AG04449 (cell line): ENCODE data around the gene ADGRV1.

Experiments used
- CTCF ChIA-PET: fragments of 350-600 bp; formaldehyde crosslinking; extraction: SDS; loops from one replicate; lab custom pipeline; 2021; ENCODE audit warnings: antibody characterized with exemption; lab: Yijun Ruan, JAX
- POLR2A ChIA-PET: fragments of 400-600, 350-600 bp; formaldehyde crosslinking; extraction: SDS; loops from one replicate; lab custom pipeline; 2020; ENCODE audit warnings: antibody characterized with exemption, inconsistent platforms; lab: Yijun Ruan, JAX
- DNase-seq: peaks from one replicate; pipeline ENCODE4 v3.0.0-alpha.2; 2010; ENCODE audit warnings: low read depth, low spot score
- H3K4me3 ChIP-seq: 2 replicates; pipeline ENCODE4 v1.5.1; 2011; ENCODE audit warnings: low read depth, mild to moderate bottlenecking, control low read depth, low read length
- TF ChIP-seq, protein P1 (sequence below): IDR thresholded peaks from one replicate; pipeline ENCODE4 v1.5.1; 2011; ENCODE audit warnings: mild to moderate bottlenecking, moderate library complexity, low read length, control low read depth, inconsistent platforms; ENCODE audit not compliant: insufficient read depth; ENCODE audit errors: missing control alignments

The ADGRV1 gene

GRCh38 chr5:90601468-90601867 is 42.9 kb downstream of the ADGRV1 start:
- ChIA-PET POLR2A (no interaction called here), CTCF (interaction anchor here (5.4 kb wide), 1 partner anchor 163 kb away, joined by 45 read pairs; no protein-coding TSS in a partner anchor)
- DNase-seq = no peak
- no peak overlapping the region for H3K4me3 ChIP-seq
- TF ChIP-seq, protein P1, sequence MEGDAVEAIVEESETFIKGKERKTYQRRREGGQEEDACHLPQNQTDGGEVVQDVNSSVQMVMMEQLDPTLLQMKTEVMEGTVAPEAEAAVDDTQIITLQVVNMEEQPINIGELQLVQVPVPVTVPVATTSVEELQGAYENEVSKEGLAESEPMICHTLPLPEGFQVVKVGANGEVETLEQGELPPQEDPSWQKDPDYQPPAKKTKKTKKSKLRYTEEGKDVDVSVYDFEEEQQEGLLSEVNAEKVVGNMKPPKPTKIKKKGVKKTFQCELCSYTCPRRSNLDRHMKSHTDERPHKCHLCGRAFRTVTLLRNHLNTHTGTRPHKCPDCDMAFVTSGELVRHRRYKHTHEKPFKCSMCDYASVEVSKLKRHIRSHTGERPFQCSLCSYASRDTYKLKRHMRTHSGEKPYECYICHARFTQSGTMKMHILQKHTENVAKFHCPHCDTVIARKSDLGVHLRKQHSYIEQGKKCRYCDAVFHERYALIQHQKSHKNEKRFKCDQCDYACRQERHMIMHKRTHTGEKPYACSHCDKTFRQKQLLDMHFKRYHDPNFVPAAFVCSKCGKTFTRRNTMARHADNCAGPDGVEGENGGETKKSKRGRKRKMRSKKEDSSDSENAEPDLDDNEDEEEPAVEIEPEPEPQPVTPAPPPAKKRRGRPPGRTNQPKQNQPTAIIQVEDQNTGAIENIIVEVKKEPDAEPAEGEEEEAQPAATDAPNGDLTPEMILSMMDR = no peak

GRCh38 chr5:90602681-90603080 is 44.1 kb downstream of the ADGRV1 start:
- no peak overlapping the region for H3K4me3 ChIP-seq
- no peak for DNase-seq
- ChIA-PET POLR2A (no interaction called here), CTCF (interaction anchor here (5.4 kb wide), 1 partner anchor 164 kb away, joined by 45 read pairs; no protein-coding TSS in a partner anchor)
- TF ChIP-seq, protein P1 = no peak

GRCh38 chr5:90606539-90606938 is 47.9 kb downstream of the ADGRV1 start:
- DNase-seq = no peak
- ChIA-PET CTCF (interaction anchor here (0.8 to 5.4 kb wide), 2 partner anchors 168 to 177 kb away, joined by 4 to 45 read pairs; no protein-coding TSS in a partner anchor), POLR2A (no interaction called here)
- H3K4me3 ChIP-seq = no peak overlapping the region
- TF ChIP-seq, protein P1 = no peak

- TF ChIP-seq, protein P1 = no peak
- ChIA-PET CTCF (interaction anchor here (0.5 kb wide), 1 partner anchor 8 kb away, joined by 3 read pairs; no protein-coding TSS in a partner anchor), POLR2A (no interaction called here)
- no peak overlapping the region for H3K4me3 ChIP-seq
- DNase-seq = no peak
Observed at GRCh38 chr5:90612919-90613318, 54.3 kb downstream of the ADGRV1 start.

DNA sequence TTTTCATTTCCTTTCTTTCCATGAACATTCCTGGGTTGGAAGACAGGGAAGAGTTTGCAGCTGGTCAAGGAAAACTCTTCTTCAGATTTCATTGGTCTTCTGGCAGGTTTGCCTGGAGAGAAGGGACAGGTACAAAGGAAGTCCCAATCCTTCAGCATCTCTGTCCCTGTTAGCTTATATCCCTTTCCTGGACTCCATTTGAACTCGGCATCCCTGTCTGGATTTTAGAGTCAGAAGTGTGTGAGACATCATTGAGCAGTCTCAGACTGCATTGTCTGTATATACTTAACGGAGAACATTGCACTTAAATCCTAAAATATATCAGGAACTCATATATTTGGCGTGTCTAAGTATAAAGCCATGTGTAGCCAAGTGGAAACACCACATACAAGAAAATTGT is 54.9 kb downstream of the ADGRV1 start:
- no peak overlapping the region for H3K4me3 ChIP-seq
- CTCF ChIA-PET = no interaction called here
- TF ChIP-seq, protein P1 = no peak
- POLR2A ChIA-PET = no interaction called here
- no peak for DNase-seq

GRCh38 chr5:90613918-90614504 is 55.4 kb downstream of the ADGRV1 start:
- CTCF ChIA-PET = no interaction called here
- TF ChIP-seq, protein P1 = no peak
- no peak for DNase-seq
- POLR2A ChIA-PET = no interaction called here
- no peak overlapping the region for H3K4me3 ChIP-seq
